HepG2 (cell line): ENCODE measurements around the gene SIK1. TPM values are rescaled to one million over a fixed set of nuclear protein-coding genes. Genes with fewer than 3 reads are reported as not detected.
A peak's percentile ranks its signal among the peaks of the same experiment; 100 is the strongest.

Source experiments
- CREB3 ChIP-seq: sonication (generic); formaldehyde crosslinking; IDR thresholded peaks from 2 replicates; pipeline ENCODE4 v1.5.0; 2020; ENCODE audit warnings: missing genetic modification reagents
- KDM4B ChIP-seq: sonication (generic); formaldehyde crosslinking; IDR thresholded peaks from 2 replicates; pipeline ENCODE4 v1.4.0; 2020; ENCODE audit warnings: missing genetic modification reagents
- KLF16 ChIP-seq, 2 experiments: sonication (generic) in 1 of 2; formaldehyde crosslinking in 1 of 2; IDR thresholded peaks; 2 replicates each; pipeline versions ENCODE4 v1.6.1 to v1.8.0; 2016 to 2023; ENCODE audit warnings: missing genetic modification reagents in 2 of 2, missing compliant biosample characterization in 1 of 2
- PHF21A ChIP-seq: sonication (generic); formaldehyde crosslinking; IDR thresholded peaks from 2 replicates; pipeline ENCODE4 v1.5.0; 2020; ENCODE audit warnings: mild to moderate bottlenecking, missing genetic modification reagents
- PLRG1 ChIP-seq: fragments of 450-650 bp; conservative IDR thresholded peaks from 2 replicates; pipeline ENCODE4 v1.6.1; 2016
- RBM39 ChIP-seq: fragments of 200-400 bp; formaldehyde crosslinking; IDR thresholded peaks from one replicate; pipeline ENCODE4 v1.6.1; 2018; ENCODE audit warnings: antibody characterized with exemption, mild to moderate bottlenecking, low read depth, low read length; ENCODE audit not compliant: poor library complexity, severe bottlenecking
- RFXAP ChIP-seq: sonication (generic); formaldehyde crosslinking; IDR thresholded peaks from 2 replicates; pipeline ENCODE4 v1.4.0; 2020; ENCODE audit warnings: missing genetic modification reagents, borderline replicate concordance
- UBTF ChIP-seq: sonication (generic); formaldehyde crosslinking; IDR thresholded peaks from 2 replicates; pipeline ENCODE4 v1.4.0; 2020; ENCODE audit warnings: mild to moderate bottlenecking, missing genetic modification reagents
- ZBED4 ChIP-seq: sonication (generic); formaldehyde crosslinking; IDR thresholded peaks from 2 replicates; pipeline ENCODE4 v1.4.0; 2020; ENCODE audit warnings: missing genetic modification reagents, borderline replicate concordance
- ZNF280D ChIP-seq: sonication (generic); formaldehyde crosslinking; IDR thresholded peaks from 2 replicates; pipeline ENCODE4 v1.5.1; 2020; ENCODE audit warnings: mild to moderate bottlenecking, missing genetic modification reagents
- ZNF543 ChIP-seq: sonication (generic); formaldehyde crosslinking; IDR thresholded peaks from 2 replicates; pipeline ENCODE4 v1.4.0; 2020; ENCODE audit warnings: mild to moderate bottlenecking, missing genetic modification reagents
- ZNF605 ChIP-seq: sonication (generic); formaldehyde crosslinking; IDR thresholded peaks from 2 replicates; pipeline ENCODE4 v1.8.0; 2022; ENCODE audit warnings: mild to moderate bottlenecking, missing genetic modification reagents
- ZNF879 ChIP-seq: sonication (generic); formaldehyde crosslinking; IDR thresholded peaks from 2 replicates; pipeline ENCODE4 v1.8.1; 2023; ENCODE audit warnings: missing genetic modification reagents
- polyA plus RNA-seq, 8 experiments: library from polyadenylated mRNA; depleted of rRNA in 3 of 8; stranded (reverse) in 7 of 8; unstranded in 1 of 8; fragments of >200 nt; fragmentation: Illumina TruSeq in 4 of 8; extraction: Trizol in 4 of 8; gene quantifications; 2 replicates each; pipeline versions ENCODE4 v1.2.1 to v1.2.3, GENCODE V29; 2011 to 2016; ENCODE audit warnings: low read depth in 4 of 8, missing spikeins in 1 of 8, mixed read lengths in 1 of 8; ENCODE audit not compliant: insufficient read depth in 1 of 8
- total RNA-seq, 5 experiments: library from RNA; depleted of rRNA; stranded (reverse); fragments of >200 nt; fragmentation: Illumina TruSeq; extraction: Trizol; gene quantifications; 2 replicates each; pipeline ENCODE4 v1.2.3, GENCODE V29; 2016; ENCODE audit warnings: low read depth in 1 of 5

The SIK1 gene
- total and polyA plus RNA-seq, 2 of the 13 experiments (the other 11 are each of a cell fraction or from before 2014, with no cell fraction given), result 4.5 to 14.5 TPM

GRCh38 chr21:43364851-43365424 is 62.0 kb downstream of the SIK1 start (continued):
- TF ChIP-seq ZNF605 (CRISPR knock-in tag) (no peak), PLRG1 (no peak), RFXAP (CRISPR knock-in tag) (no peak), ZNF879 (CRISPR knock-in tag) (no peak), UBTF (CRISPR knock-in tag) (0 out of 2 replicates have a peak, but pooled peaks have one; percentile 42), ZBED4 (CRISPR knock-in tag) (no peak), ZNF543 (CRISPR knock-in tag) (peak; percentile 32; the same call in 1 of the 2 replicates), CREB3 (CRISPR knock-in tag) (no peak), KLF16 (CRISPR knock-in tag; IDR thresholded peaks at IDR 0.05) (no peak), KDM4B (no peak), ZNF280D (CRISPR knock-in tag) (no peak), PHF21A (CRISPR knock-in tag) (no peak), RBM39 (no peak)
